Neuronal stem cell (in vitro differentiated cells): ENCODE results near the gene DLGAP4.

Experiments
- DNase-seq: peaks from one replicate; pipeline ENCODE4 v3.0.0-alpha.2; 2013; ENCODE audit warnings: low spot score
- H2AFZ ChIP-seq: one replicate; pipeline ENCODE4 v1.6.1; 2013; ENCODE audit warnings: mild to moderate bottlenecking, low read length, inconsistent platforms
- H2AK5ac ChIP-seq: 2 replicates; pipeline ENCODE4 v1.6.1; 2013; ENCODE audit warnings: low read depth, mild to moderate bottlenecking, inconsistent platforms, low read length, moderate library complexity, mixed read lengths
- H2BK120ac ChIP-seq: 2 replicates; pipeline ENCODE4 v1.6.1; 2013; ENCODE audit warnings: low read depth, mild to moderate bottlenecking, inconsistent platforms, low read length, moderate library complexity, mixed read lengths
- H2BK12ac ChIP-seq: one replicate; pipeline ENCODE4 v1.6.1; 2013; ENCODE audit warnings: low read length, inconsistent platforms
- H2BK15ac ChIP-seq: 2 replicates; pipeline ENCODE4 v1.6.1; 2013; ENCODE audit warnings: mild to moderate bottlenecking, low read length, inconsistent platforms, mixed read lengths
- H2BK5ac ChIP-seq: one replicate; pipeline ENCODE4 v1.6.1; 2013; ENCODE audit warnings: inconsistent platforms, mild to moderate bottlenecking, low read length, moderate library complexity
- H3K14ac ChIP-seq: one replicate; pipeline ENCODE4 v1.6.1; 2013; ENCODE audit warnings: low read length, inconsistent platforms
- H3K18ac ChIP-seq: 2 replicates; pipeline ENCODE4 v1.6.1; 2013; ENCODE audit warnings: low read length, inconsistent platforms
- H3K23ac ChIP-seq: 2 replicates; pipeline ENCODE4 v1.6.1; 2013; ENCODE audit warnings: low read depth, mild to moderate bottlenecking, mixed read lengths, low read length, inconsistent platforms; ENCODE audit not compliant: poor library complexity
- H3K27ac ChIP-seq: replicated peaks from 3 replicates; pipeline ENCODE4 v1.5.1; 2013; ENCODE audit warnings: low read length, inconsistent platforms
- H3K27me3 ChIP-seq, 3 experiments: 2 replicates each; pipeline ENCODE4 v1.6.1; 2013; ENCODE audit warnings: low read length in 3 of 3, mild to moderate bottlenecking in 2 of 3, inconsistent platforms in 1 of 3, low read depth in 1 of 3, mixed read lengths in 1 of 3, moderate library complexity in 1 of 3; ENCODE audit not compliant: control insufficient read depth in 3 of 3, insufficient read depth in 3 of 3
- H3K36me3 ChIP-seq, 2 donors: replicated peaks in 1 of 2; 2 replicates each; pipeline ENCODE4 v1.6.1; 2013; ENCODE audit warnings: low read length in 2 of 2; ENCODE audit not compliant: control insufficient read depth in 2 of 2, insufficient read depth in 2 of 2
- H3K4ac ChIP-seq: 2 replicates; pipeline ENCODE4 v1.6.1; 2013; ENCODE audit warnings: inconsistent platforms, mild to moderate bottlenecking, low read length, moderate library complexity
- H3K4me1 ChIP-seq, 2 donors: 1 replicate in 1 of 2; 2 replicates in 1 of 2; pipeline ENCODE4 v1.6.1; 2013; ENCODE audit warnings: low read length in 2 of 2, low read depth in 1 of 2; ENCODE audit not compliant: control insufficient read depth in 2 of 2, insufficient read depth in 1 of 2
- H3K4me2 ChIP-seq: one replicate; pipeline ENCODE4 v1.6.1; 2013; ENCODE audit warnings: mild to moderate bottlenecking, low read length, inconsistent platforms; ENCODE audit not compliant: insufficient read depth, poor library complexity, severe bottlenecking
- H3K4me3 ChIP-seq, 2 donors: 2 replicates each; pipeline ENCODE4 v1.5.1; 2013; ENCODE audit warnings: low read length in 2 of 2, mild to moderate bottlenecking in 2 of 2, inconsistent platforms in 1 of 2, moderate library complexity in 1 of 2
- H3K79me1 ChIP-seq: one replicate; pipeline ENCODE4 v1.6.1; 2013; ENCODE audit warnings: low read depth, mild to moderate bottlenecking, inconsistent platforms, low read length, moderate library complexity
- H3K9ac ChIP-seq: one replicate; pipeline ENCODE4 v1.6.1; 2013; ENCODE audit warnings: mild to moderate bottlenecking, low read depth, low read length, inconsistent platforms; ENCODE audit not compliant: poor library complexity
- H3K9me3 ChIP-seq, 2 donors: replicated peaks in 1 of 2; 2 replicates each; pipeline versions ENCODE3 to v1.6.1; 2013; ENCODE audit warnings: low read length in 2 of 2, mild to moderate bottlenecking in 2 of 2, inconsistent platforms in 1 of 2, low read depth in 1 of 2, mixed read lengths in 1 of 2, moderate library complexity in 1 of 2; ENCODE audit not compliant: control insufficient read depth in 2 of 2, insufficient read depth in 1 of 2
- H4K8ac ChIP-seq: one replicate; pipeline ENCODE4 v1.6.1; 2013; ENCODE audit warnings: low read depth, mild to moderate bottlenecking, inconsistent platforms, low read length, moderate library complexity
- H4K91ac ChIP-seq: one replicate; pipeline ENCODE4 v1.6.1; 2013; ENCODE audit warnings: low read length, low read depth, mild to moderate bottlenecking, inconsistent platforms; ENCODE audit not compliant: poor library complexity
- WGBS, 2 donors: extraction: QIAGEN DNeasy Blood & Tissue Kit; methylation state at CpG; one replicate each; pipeline ENCODE4 v1.1.7; 2013; ENCODE audit warnings: missing lambda C conversion rate in 2 of 2, mixed read lengths in 1 of 2; ENCODE audit not compliant: insufficient read length in 2 of 2, insufficient replicate concordance in 1 of 2; ENCODE audit errors: extremely low coverage in 2 of 2; 5-methylcytosine and 5-hydroxymethylcytosine counted together

DLGAP4 gene

DNA sequence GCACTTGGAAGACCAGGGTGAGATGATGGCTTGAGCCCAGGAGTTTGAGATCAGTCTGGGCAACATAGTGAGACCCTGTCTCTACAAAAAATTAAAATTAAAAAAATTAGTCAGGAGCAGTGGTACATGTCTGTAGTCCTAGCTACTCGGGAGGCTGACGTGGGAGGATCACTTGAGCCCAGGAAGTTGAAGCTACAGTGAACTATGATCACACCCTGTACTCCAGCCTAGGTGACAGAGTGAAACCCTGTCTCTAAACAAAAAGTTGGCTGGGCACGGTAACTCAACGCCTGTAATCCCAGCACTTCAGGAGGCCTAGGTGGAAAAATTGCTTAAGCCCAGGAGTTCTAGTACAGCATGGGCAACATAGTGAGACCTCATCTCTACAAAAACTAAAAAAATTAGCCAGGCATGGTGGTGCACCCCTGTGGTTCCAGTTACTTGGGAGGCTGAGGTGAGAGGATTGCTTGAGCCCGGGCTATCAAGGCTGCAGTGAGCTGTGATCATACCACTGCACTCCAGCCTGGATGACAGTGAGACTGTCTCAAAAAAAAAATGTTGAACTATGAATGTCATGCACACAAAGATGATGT is 174.4 kb downstream of the DLGAP4 start:
- no peak overlapping the region for H2BK15ac ChIP-seq
- no CpG with 5 or more reads among the region's 5 CpGs for WGBS, 2 donors
- DNase-seq: no peak
- H4K8ac ChIP-seq: no peak overlapping the region
- H3K4me2 ChIP-seq: no peak overlapping the region
- H3K4me3 ChIP-seq: no peak overlapping the region
- no peak overlapping the region for H3K4ac ChIP-seq
- peaks cover 9% of the 10 kb centered on the region for H3K79me1 ChIP-seq
- no peak overlapping the region for H2BK12ac ChIP-seq
- H3K14ac ChIP-seq: no peak overlapping the region
- H3K27ac ChIP-seq: no peak overlapping the region
- H3K9ac ChIP-seq: no peak overlapping the region
- no peak overlapping the region for H2AK5ac ChIP-seq
- H2BK120ac ChIP-seq: no peak overlapping the region
- H3K27me3 ChIP-seq: no peaks in the 10 kb centered on the region
- no peak overlapping the region for H3K18ac ChIP-seq
- H2AFZ ChIP-seq: no peak overlapping the region
- peaks cover 2 to 79% of the 10 kb centered on the region in 2 donors for H3K36me3 ChIP-seq
- H3K9me3 ChIP-seq: no peaks in the 10 kb centered on the region
- no peak overlapping the region for H2BK5ac ChIP-seq
- no peak overlapping the region for H4K91ac ChIP-seq
- peaks cover 0 to 7% of the 10 kb centered on the region in 2 donors for H3K4me1 ChIP-seq
- H3K23ac ChIP-seq: no peak overlapping the region

- no peak overlapping the region for H3K4me3 ChIP-seq
- no peak for DNase-seq
- no peak overlapping the region for H3K18ac ChIP-seq
- H3K14ac ChIP-seq: no peak overlapping the region
- H2AK5ac ChIP-seq: no peak overlapping the region
- no peak overlapping the region for H3K23ac ChIP-seq
- H3K36me3 ChIP-seq: peaks cover 2 to 85% of the 10 kb centered on the region in 2 donors
- no peak overlapping the region for H4K91ac ChIP-seq
- no peaks in the 10 kb centered on the region for H3K27me3 ChIP-seq
- no peak overlapping the region for H2BK120ac ChIP-seq
- H3K9ac ChIP-seq: no peak overlapping the region
- peaks cover 12% of the 10 kb centered on the region for H3K79me1 ChIP-seq
- H2BK5ac ChIP-seq: no peak overlapping the region
- H3K4me1 ChIP-seq: peaks cover 0 to 7% of the 10 kb centered on the region in 2 donors
- no peak overlapping the region for H2AFZ ChIP-seq
- H3K4ac ChIP-seq: no peak overlapping the region
- WGBS, 2 donors: no CpG with 5 or more reads among the region's 9 CpGs
- H2BK12ac ChIP-seq: no peak overlapping the region
- no peaks in the 10 kb centered on the region for H3K9me3 ChIP-seq
- no peak overlapping the region for H4K8ac ChIP-seq
- H2BK15ac ChIP-seq: no peak overlapping the region
- H3K4me2 ChIP-seq: no peak overlapping the region
- H3K27ac ChIP-seq: no peak overlapping the region
These were observed 175.4 kb downstream of the DLGAP4 start for GRCh38 chr20:36481380-36482043.

GRCh38 chr20:36482044-36482473 is 175.9 kb downstream of the DLGAP4 start:
- Histone ChIP-seq H2BK15ac (no peak overlapping the region), H2AK5ac (no peak overlapping the region), H2BK12ac (no peak overlapping the region), H3K9ac (no peak overlapping the region), H4K8ac (no peak overlapping the region), H2BK5ac (no peak overlapping the region), H3K9me3 (no peaks in the 10 kb centered on the region), H3K27me3 (no peaks in the 10 kb centered on the region), H3K18ac (no peak overlapping the region), H2AFZ (no peak overlapping the region), H3K27ac (no peak overlapping the region), H3K23ac (no peak overlapping the region), H3K14ac (no peak overlapping the region), H3K4me1 (peaks cover 0 to 7% of the 10 kb centered on the region in 2 donors), H3K4me3 (no peak overlapping the region), H3K4ac (no peak overlapping the region), H3K79me1 (peaks cover 12% of the 10 kb centered on the region), H3K4me2 (no peak overlapping the region), H2BK120ac (no peak overlapping the region), H4K91ac (no peak overlapping the region), H3K36me3 (peaks cover 2 to 90% of the 10 kb centered on the region in 2 donors)
- no CpG with 5 or more reads among the region's 8 CpGs for WGBS, 2 donors
- no peak for DNase-seq

GRCh38 chr20:36483209-36483918 is 177.2 kb downstream of the DLGAP4 start:
- Histone ChIP-seq H4K91ac (no peak overlapping the region), H3K9me3 (no peaks in the 10 kb centered on the region), H2BK15ac (no peak overlapping the region), H3K9ac (no peak overlapping the region), H2BK120ac (no peak overlapping the region), H3K4me1 (peaks cover 0 to 7% of the 10 kb centered on the region in 2 donors), H3K4ac (no peak overlapping the region), H3K14ac (no peak overlapping the region), H2AFZ (no peak overlapping the region), H3K23ac (peak overlapping the region; percentile 8), H3K36me3 (peaks cover 2 to 83% of the 10 kb centered on the region in 2 donors), H3K4me3 (no peak overlapping the region), H4K8ac (no peak overlapping the region), H2AK5ac (no peak overlapping the region), H3K79me1 (peaks cover 9% of the 10 kb centered on the region), H2BK12ac (no peak overlapping the region), H3K27ac (no peak overlapping the region), H3K18ac (no peak overlapping the region), H2BK5ac (no peak overlapping the region), H3K27me3 (no peaks in the 10 kb centered on the region), H3K4me2 (no peak overlapping the region)
- no peak for DNase-seq
- WGBS, 2 donors: no CpG with 5 or more reads among the region's 5 CpGs
